GM18870 (cell line): ENCODE measurements around the gene GABPB1.

Experiments used
- ATAC-seq: cut with Tn5 transposase; IDR thresholded peaks from one replicate; pipeline ENCODE4 v1.9.1; 2021; ENCODE audit warnings: moderate library complexity; ENCODE audit not compliant: unreplicated experiment

GABPB1 gene

DNA sequence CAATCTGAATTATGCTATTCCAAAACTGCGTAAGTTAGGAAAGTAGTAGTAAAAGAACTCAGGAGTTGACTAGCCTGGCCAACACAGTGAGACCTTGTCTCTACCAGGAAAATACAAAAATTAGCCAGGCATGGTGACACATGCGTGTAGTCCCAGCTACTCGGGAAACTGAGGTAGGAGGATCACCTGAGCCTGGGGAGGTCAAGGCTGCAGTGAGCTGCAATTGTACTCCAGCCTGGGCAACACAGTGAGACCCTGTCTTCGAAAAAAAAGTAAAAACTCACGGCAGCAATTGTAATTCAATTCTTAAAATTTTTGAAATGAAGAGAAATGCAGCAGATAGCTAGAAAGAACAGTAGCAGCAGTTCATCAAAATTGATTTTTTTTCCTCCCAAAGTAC, 9.7 kb downstream of the GABPB1 start:
- no peak for ATAC-seq

DNA sequence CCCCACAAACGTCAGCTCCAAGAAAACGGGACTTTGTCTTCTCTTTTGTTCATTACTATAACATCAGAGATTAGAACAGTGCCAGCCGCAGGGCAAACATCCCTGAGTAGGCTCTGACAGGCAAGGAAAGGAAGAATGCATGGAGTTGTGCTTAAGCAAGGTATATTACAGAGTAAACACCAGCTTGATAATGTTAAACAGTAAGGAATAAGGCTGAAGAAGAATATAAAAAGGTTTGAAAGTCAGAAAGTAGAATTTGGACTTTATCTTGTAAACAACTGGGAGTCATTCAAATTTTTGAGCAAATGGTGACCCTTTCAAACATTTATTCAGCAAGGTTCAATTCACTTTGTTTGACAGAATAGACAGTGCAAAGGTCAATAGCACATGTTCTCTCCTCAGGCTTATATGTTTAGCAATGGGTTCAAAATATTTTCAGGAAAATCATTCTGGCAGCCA, 11.0 kb downstream of the GABPB1 start:
- no peak for ATAC-seq

- ATAC-seq: no peak
Measured at GRCh38 chr15:50341616-50342136, 13.3 kb downstream of the GABPB1 start.

DNA sequence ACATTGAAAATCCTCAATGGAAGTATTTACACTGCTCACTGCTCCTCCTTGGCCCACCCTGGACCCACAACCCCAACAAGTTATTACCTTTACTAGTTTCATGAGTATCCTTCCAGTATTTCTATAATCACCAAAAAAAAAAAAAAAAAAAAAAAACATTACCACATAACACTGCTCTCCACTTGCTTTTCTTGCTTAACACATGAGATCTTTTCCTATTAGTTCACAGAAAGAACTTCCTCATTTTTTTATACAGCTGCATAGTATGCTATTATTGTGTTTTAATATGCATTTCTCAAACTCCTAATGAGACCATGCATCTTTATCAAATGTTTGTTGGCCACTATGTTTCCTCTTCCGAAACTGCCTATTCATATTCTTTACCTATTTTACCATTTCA, 14.6 kb downstream of the GABPB1 start:
- no peak for ATAC-seq

GRCh38 chr15:50339717-50340116, 15.3 kb downstream of the GABPB1 start:
- no peak for ATAC-seq

- ATAC-seq: no peak
Measured at GRCh38 chr15:50335251-50335650, 19.7 kb downstream of the GABPB1 start.

DNA sequence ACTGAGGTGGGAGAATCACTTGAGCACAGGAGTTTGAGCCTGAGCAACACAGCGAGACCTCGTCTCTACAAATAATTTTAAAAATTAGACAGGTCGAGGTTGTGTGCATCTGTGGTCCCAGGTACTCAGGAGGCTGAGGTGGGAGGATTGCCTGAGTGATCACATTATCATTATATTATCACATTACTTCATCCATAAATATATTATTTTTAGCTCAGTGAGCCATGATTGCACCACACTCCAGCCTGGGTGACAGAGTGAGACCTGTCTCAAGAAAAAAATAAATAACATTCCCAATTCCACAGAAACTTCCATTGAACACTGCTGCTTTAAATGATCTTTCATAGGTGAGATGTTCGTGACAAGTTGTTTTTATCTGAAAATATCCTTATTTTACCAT, 21.8 kb downstream of the GABPB1 start:
- ATAC-seq: no peak

DNA sequence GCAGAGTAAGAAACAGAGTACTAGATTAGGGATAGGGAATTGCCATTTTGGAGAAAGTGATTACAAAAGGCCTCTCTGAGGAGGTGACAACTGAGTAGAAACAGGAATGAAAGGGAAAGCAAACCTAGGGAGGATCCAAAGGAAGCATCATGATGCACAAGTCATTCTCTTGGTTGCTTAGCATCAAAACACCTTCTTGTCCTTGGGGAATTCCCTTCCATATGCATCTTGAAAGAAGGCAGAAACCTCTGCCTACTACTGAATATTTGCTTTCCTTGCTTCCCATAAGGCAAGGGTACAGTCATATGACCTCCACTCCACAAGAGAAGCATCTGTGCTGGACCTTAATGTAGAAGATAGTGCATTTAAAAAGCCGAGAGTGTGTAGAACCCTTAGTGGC, 24.1 kb downstream of the GABPB1 start:
- no peak for ATAC-seq

GRCh38 chr15:50328116-50328515, 26.9 kb downstream of the GABPB1 start:
- ATAC-seq: no peak

GRCh38 chr15:50321680-50322210, 33.3 kb downstream of the GABPB1 start:
- ATAC-seq: no peak

DNA sequence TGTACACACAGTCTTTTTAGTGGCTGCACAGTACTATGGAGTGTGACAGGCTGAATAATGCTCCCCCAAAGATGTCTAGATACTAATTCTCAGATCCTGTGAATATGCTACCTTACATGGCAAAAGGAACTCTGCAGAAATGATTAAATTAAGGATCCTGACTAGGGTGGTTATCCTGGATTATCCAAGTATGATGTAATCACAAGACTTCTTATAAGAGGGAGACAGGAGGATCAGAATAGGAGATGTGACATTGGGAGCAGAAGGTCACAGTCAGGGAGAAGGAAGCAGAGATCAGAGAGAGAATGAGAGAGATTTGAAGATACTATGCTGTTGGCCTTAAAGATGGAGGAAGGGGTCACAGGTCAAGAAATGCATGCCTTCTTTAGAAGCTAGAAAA, 34.5 kb downstream of the GABPB1 start:
- no peak for ATAC-seq

- no peak for ATAC-seq
Measured at GRCh38 chr15:50318697-50319096, 36.3 kb downstream of the GABPB1 start.

- ATAC-seq: peak; percentile 63
Measured at GRCh38 chr15:50315814-50316630, 39.0 kb downstream of the GABPB1 start.

- ATAC-seq: no peak
Measured at GRCh38 chr15:50312636-50313035, 42.4 kb downstream of the GABPB1 start.

GRCh38 chr15:50307799-50308198, 47.2 kb downstream of the GABPB1 start:
- ATAC-seq: no peak

DNA sequence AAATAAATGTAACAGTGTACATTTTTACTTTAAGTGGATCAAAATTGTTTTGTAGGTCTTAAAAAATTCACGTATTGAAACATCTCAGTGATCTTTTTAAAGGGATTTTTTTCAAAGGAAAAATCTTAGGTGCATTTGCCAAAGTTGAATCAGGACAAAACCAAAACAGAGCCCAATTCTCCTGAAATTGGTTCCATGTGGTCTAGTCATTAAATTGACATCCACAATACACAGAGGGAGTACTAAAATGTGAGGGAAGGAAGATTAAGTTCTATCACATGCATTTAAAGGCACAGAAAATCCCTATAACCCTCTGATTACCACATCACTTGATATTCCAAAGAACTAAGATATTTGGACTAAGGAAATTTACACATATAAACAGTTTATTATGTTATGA, 50.2 kb downstream of the GABPB1 start:
- no peak for ATAC-seq

- ATAC-seq: peak; percentile 57
Measured at GRCh38 chr15:50302581-50302980, 52.4 kb downstream of the GABPB1 start.

DNA sequence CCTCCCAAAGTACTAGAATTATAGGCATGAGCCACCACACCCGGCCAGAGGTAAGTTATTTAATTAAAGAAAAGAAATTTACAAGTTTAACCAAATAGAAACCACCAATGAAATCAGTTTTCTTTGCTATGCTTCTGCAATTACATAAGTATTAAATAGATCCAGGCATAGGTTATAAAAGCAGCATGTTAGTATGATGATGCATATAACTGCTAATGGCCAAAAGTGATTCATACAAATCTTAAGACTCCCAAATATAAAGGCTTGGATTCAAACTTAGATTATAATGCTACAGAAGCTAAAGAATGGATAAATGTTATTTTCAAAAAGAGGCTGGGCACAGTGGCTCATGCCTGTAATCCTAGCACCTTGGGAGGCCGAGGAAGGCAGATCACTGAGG, 56.7 kb downstream of the GABPB1 start:
- no peak for ATAC-seq

GRCh38 chr15:50295966-50296365, 59.0 kb downstream of the GABPB1 start:
- ATAC-seq: no peak

GRCh38 chr15:50289749-50290148, 65.2 kb downstream of the GABPB1 start:
- ATAC-seq: no peak

GRCh38 chr15:50287324-50288116, 67.5 kb downstream of the GABPB1 start:
- ATAC-seq: no peak

DNA sequence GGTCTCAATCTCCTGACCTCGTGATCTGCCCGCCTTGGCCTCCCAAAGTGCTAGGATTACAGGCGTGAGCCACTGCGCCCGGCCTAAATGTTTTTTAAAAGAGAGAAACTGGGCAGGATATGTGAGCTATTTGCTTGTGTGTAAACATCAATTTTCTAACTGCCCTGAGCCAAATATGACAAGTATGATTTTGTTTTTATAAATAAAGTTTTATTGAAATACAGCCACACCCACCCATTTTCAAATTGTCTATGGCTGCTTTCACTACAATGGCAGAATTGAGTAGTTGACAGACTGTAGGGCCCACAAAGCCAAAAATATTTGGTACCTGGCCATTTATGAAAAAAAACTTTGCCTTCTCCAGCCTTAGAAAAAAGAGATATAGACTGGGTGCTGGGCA, 73.6 kb downstream of the GABPB1 start:
- ATAC-seq: no peak
